HepG2 (cell line): ENCODE results near the gene INTS3. TPM values are rescaled to one million over a fixed set of nuclear protein-coding genes. Genes with fewer than 3 reads are reported as not detected.

Source experiments
- HNRNPK ChIP-seq: fragments of 200-400 bp; formaldehyde crosslinking; IDR thresholded peaks from 2 replicates; pipeline ENCODE4 v1.6.1; 2018; ENCODE audit warnings: low read length, low read depth, moderate library complexity, mild to moderate bottlenecking; ENCODE audit not compliant: poor library complexity, severe bottlenecking
- KLF12 ChIP-seq: sonication (generic); formaldehyde crosslinking; IDR thresholded peaks from 2 replicates; pipeline ENCODE4 v1.4.0; 2020; ENCODE audit warnings: missing genetic modification reagents, borderline replicate concordance
- RBFOX2 ChIP-seq: fragments of 200-400 bp; formaldehyde crosslinking; IDR thresholded peaks from 2 replicates; pipeline ENCODE4 v1.6.1; 2017; ENCODE audit warnings: low read depth, mild to moderate bottlenecking, low read length
- ZNF138 ChIP-seq: sonication (generic); formaldehyde crosslinking; IDR thresholded peaks from 2 replicates; pipeline ENCODE4 v1.5.0; 2020; ENCODE audit warnings: mild to moderate bottlenecking, low read depth, missing genetic modification reagents
- ZNF350 ChIP-seq: sonication (generic); formaldehyde crosslinking; IDR thresholded peaks from 2 replicates; pipeline ENCODE4 v1.4.0; 2020; ENCODE audit warnings: mild to moderate bottlenecking, low read depth, missing genetic modification reagents, borderline replicate concordance
- ZNF816 ChIP-seq: sonication (generic); formaldehyde crosslinking; IDR thresholded peaks from 2 replicates; pipeline ENCODE4 v1.8.0; 2022; ENCODE audit warnings: missing genetic modification reagents, mild to moderate bottlenecking, borderline replicate concordance
- polyA plus RNA-seq, 8 experiments: library from polyadenylated mRNA; depleted of rRNA in 3 of 8; stranded (reverse) in 7 of 8; unstranded in 1 of 8; fragments of >200 nt; fragmentation: Illumina TruSeq in 4 of 8; extraction: Trizol in 4 of 8; gene quantifications; 2 replicates each; pipeline versions ENCODE4 v1.2.1 to v1.2.3, GENCODE V29; 2011 to 2016; ENCODE audit warnings: low read depth in 4 of 8, missing spikeins in 1 of 8, mixed read lengths in 1 of 8; ENCODE audit not compliant: insufficient read depth in 1 of 8
- total RNA-seq, 5 experiments: library from RNA; depleted of rRNA; stranded (reverse); fragments of >200 nt; fragmentation: Illumina TruSeq; extraction: Trizol; gene quantifications; 2 replicates each; pipeline ENCODE4 v1.2.3, GENCODE V29; 2016; ENCODE audit warnings: low read depth in 1 of 5
- TF ChIP-seq, protein P1 (sequence below), 2 experiments: fragments of 450-650 bp in 1 of 2; sonication (generic) in 1 of 2; formaldehyde crosslinking in 1 of 2; IDR thresholded peaks; 2 replicates each; pipeline versions ENCODE4 v1.6.1 to v1.8.0; 2016 to 2022; ENCODE audit warnings: antibody characterized with exemption in 1 of 2, mild to moderate bottlenecking in 1 of 2, missing genetic modification reagents in 1 of 2
- TF ChIP-seq, protein P2 (sequence below): IDR thresholded peaks from 2 replicates; pipeline ENCODE4 v1.6.1; 2016; ENCODE audit warnings: missing compliant biosample characterization, missing genetic modification reagents, borderline replicate concordance
- TF ChIP-seq, protein P3 (sequence below): sonication (generic); formaldehyde crosslinking; IDR thresholded peaks from 2 replicates; pipeline ENCODE4 v1.5.0; 2020; ENCODE audit warnings: missing genetic modification reagents, mild to moderate bottlenecking, borderline replicate concordance
- TF ChIP-seq, protein P4 (sequence below): sonication (generic); formaldehyde crosslinking; IDR thresholded peaks from 2 replicates; pipeline ENCODE4 v1.5.0; 2020; ENCODE audit warnings: missing genetic modification reagents

Gene INTS3
- total and polyA plus RNA-seq, 2 of the 13 experiments (the other 11 are each of a cell fraction or from before 2014, with no cell fraction given), result 17.2 to 27.2 TPM

DNA sequence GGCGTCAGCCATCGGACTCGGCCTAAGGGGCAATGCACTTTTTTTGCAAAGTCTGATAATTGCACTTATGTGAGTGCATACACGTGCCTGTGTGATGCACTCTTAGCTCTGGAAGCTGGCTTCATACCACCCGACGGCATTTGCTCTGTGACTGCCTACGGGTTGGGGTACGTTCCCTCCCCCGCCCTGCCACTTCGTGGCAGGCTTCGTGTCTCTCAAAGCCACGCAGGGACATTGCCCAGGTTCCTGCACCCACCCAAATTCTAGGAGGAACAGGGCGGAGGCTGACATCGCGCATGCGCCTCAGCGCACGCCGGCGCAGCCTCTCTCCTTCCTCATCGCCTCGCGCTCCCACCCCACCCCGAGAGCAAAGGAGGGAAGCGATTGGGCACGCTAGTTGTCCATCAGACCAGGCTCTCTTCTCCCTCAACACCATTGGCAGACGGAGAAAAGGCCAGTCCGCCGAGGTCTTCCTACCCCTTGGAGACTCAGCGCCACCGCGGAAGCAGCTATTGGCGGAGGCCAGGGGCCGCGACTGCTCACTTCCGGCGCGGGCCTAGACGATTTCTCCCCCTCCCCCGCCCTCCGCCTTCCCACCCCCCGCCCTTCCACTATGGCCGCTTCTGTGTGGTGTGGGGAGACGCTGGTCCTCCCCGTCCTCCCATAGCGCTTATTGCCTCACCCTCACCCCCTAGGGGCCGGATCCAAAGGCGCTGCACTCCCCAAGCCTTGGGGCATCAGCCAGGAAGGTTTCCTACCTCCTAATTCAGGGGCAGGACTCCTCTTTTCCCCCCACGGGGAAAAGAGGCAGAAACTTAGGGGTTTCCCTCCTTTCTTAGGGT is at the start of gene INTS3 (continued):
- TF ChIP-seq, protein P1, sequence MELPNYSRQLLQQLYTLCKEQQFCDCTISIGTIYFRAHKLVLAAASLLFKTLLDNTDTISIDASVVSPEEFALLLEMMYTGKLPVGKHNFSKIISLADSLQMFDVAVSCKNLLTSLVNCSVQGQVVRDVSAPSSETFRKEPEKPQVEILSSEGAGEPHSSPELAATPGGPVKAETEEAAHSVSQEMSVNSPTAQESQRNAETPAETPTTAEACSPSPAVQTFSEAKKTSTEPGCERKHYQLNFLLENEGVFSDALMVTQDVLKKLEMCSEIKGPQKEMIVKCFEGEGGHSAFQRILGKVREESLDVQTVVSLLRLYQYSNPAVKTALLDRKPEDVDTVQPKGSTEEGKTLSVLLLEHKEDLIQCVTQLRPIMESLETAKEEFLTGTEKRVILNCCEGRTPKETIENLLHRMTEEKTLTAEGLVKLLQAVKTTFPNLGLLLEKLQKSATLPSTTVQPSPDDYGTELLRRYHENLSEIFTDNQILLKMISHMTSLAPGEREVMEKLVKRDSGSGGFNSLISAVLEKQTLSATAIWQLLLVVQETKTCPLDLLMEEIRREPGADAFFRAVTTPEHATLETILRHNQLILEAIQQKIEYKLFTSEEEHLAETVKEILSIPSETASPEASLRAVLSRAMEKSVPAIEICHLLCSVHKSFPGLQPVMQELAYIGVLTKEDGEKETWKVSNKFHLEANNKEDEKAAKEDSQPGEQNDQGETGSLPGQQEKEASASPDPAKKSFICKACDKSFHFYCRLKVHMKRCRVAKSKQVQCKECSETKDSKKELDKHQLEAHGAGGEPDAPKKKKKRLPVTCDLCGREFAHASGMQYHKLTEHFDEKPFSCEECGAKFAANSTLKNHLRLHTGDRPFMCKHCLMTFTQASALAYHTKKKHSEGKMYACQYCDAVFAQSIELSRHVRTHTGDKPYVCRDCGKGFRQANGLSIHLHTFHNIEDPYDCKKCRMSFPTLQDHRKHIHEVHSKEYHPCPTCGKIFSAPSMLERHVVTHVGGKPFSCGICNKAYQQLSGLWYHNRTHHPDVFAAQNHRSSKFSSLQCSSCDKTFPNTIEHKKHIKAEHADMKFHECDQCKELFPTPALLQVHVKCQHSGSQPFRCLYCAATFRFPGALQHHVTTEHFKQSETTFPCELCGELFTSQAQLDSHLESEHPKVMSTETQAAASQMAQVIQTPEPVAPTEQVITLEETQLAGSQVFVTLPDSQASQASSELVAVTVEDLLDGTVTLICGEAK (IDR thresholded peaks at IDR 0.05), result no peak
- TF ChIP-seq, protein P1 (CRISPR knock-in tag; IDR thresholded peaks at IDR 0.05), result 0 out of 2 replicates have a peak, but pooled peaks have one; percentile 29
- no peak for TF ChIP-seq ZNF816
- TF ChIP-seq, protein P2, sequence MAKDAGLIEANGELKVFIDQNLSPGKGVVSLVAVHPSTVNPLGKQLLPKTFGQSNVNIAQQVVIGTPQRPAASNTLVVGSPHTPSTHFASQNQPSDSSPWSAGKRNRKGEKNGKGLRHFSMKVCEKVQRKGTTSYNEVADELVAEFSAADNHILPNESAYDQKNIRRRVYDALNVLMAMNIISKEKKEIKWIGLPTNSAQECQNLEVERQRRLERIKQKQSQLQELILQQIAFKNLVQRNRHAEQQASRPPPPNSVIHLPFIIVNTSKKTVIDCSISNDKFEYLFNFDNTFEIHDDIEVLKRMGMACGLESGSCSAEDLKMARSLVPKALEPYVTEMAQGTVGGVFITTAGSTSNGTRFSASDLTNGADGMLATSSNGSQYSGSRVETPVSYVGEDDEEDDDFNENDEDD (CRISPR knock-in tag), result peak; percentile 48; the same call in 1 of the 2 replicates
- no peak for TF ChIP-seq KLF12 (CRISPR knock-in tag)
- 0 out of 2 replicates have a peak, but pooled peaks have one; percentile 59 for TF ChIP-seq ZNF138 (CRISPR knock-in tag)
- TF ChIP-seq ZNF350, result 0 out of 2 replicates have a peak, but pooled peaks have one; percentile 9
- peak; percentile 56 for TF ChIP-seq HNRNPK
- TF ChIP-seq, protein P3, sequence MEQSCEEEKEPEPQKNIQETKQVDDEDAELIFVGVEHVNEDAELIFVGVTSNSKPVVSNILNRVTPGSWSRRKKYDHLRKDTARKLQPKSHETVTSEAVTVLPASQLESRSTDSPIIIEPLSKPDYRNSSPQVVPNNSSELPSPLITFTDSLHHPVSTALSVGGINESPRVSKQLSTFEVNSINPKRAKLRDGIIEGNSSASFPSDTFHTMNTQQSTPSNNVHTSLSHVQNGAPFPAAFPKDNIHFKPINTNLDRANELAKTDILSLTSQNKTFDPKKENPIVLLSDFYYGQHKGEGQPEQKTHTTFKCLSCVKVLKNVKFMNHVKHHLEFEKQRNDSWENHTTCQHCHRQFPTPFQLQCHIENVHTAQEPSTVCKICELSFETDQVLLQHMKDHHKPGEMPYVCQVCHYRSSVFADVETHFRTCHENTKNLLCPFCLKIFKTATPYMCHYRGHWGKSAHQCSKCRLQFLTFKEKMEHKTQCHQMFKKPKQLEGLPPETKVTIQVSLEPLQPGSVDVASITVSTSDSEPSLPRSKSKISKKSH (CRISPR knock-in tag), result peak; percentile 57; the same call in 1 of the 2 replicates
- TF ChIP-seq, protein P4, sequence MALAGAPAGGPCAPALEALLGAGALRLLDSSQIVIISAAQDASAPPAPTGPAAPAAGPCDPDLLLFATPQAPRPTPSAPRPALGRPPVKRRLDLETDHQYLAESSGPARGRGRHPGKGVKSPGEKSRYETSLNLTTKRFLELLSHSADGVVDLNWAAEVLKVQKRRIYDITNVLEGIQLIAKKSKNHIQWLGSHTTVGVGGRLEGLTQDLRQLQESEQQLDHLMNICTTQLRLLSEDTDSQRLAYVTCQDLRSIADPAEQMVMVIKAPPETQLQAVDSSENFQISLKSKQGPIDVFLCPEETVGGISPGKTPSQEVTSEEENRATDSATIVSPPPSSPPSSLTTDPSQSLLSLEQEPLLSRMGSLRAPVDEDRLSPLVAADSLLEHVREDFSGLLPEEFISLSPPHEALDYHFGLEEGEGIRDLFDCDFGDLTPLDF (CRISPR knock-in tag), result 0 out of 2 replicates have a peak, but pooled peaks have one; percentile 21
- TF ChIP-seq RBFOX2, result peak; percentile 81
